ENCODE data around the gene CBX6. TPM values are rescaled to one million over a fixed set of nuclear protein-coding genes. Genes with fewer than 3 reads are reported as not detected.

CBX6 gene
- total RNA-seq = 49.2 and 59.8 TPM in 2 replicates

DNA sequence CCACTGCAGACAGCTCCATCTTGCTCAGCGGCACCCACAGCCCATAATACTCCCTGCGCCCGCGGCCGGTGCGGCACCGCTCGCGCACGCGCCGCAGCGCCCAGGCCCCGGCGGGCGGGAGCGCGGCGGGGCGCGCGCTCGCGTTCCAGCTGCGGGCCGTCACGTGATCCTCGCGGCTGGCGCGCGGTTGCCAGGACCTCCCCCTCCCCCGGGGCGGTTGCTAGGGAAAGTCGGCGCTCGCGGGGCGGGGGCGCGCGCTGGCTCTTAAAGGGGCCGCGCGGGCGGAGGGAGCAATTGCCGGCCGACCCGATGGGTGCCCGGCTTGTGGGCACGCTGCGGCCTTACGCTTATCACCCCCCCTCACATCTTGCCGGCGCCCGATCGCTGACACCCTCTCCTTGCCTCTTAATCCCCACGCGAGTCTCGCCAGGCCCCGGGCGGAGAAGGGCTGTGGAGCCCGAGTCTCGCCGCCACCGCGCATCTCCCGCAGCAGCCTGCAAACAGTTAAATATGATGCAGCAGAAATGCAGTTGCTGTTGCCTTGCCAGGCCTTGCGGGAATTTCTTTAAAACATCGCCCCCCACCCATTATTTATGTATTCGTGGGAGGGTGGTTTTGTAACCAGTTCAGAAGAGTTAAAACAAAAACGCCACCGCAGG is at the start of gene CBX6:
TSS of gene CBX6 (minus strand) at position 45 of the 659 bp plus-strand sequence. CDS start at position 19, 26 bp downstream.

DNA sequence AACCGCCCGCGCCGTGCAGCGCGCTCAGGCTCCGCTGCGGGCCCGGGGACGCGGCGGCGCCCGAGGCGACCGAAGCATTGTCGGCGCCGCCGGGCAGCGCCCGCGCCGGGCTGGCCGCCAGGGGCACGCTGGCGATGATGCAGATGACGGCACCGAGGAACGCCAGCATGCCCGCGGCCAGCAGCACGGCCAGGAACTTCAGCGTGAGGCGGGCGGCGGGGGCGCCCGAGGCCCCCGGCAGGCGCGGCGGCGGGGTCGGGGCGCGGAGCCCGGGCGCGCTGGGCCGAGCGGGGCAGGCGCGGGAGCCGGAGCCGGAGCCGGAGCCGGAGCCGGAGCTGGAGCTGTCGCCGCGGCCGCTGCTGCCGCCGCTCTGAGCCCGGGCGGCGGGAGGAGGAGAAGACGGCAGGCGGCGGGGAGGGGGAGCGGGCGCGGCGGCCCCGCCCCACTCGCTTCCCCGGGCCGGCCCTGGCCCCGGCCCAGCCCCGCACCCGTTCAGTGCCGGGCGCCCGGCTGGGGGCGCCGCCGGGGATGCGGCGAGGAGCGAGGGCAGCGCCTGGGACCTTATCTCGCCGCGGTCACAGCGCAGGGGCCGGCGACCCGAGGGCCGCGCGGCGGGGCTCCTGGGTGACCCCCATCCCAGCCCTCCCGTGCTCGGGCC is 28.2 kb downstream of the CBX6 start, which contains the start of gene NPTXR:
TSS of gene NPTXR (minus strand) at position 372 of the 658 bp plus-strand sequence.

Other genes starting within 250 kb of the CBX6 start
- 2.1 and 2.3 TPM in 2 replicates for gene FAM227A, start 215.8 kb downstream of the CBX6 start, total RNA-seq
- gene CBY1, start 215.6 kb downstream of the CBX6 start, total RNA-seq = 16.4 and 18.3 TPM in 2 replicates
- 82.6 and 106 TPM in 2 replicates for gene TOMM22, start 190.3 kb downstream of the CBX6 start, total RNA-seq
- gene JOSD1, start 171.3 kb downstream of the CBX6 start, total RNA-seq = 86.2 and 87.9 TPM in 2 replicates
- gene GTPBP1, start 166.3 kb downstream of the CBX6 start, total RNA-seq = 32.4 and 39.5 TPM in 2 replicates
- gene SUN2, start 116.2 kb downstream of the CBX6 start, total RNA-seq = 125 and 142 TPM in 2 replicates
- 11.1 and 18.9 TPM in 2 replicates for gene DNAL4, start 78.1 kb downstream of the CBX6 start, total RNA-seq
- gene NPTXR, start 28.2 kb downstream of the CBX6 start, total RNA-seq = 0.33 and 0.38 TPM in 2 replicates
- gene APOBEC3A, start 85.4 kb upstream of the CBX6 start, total RNA-seq = not detected in 2 replicates
- gene APOBEC3B, start 110.1 kb upstream of the CBX6 start, total RNA-seq = 0.98 and 2.9 TPM in 2 replicates
- gene APOBEC3C, start 142.0 kb upstream of the CBX6 start, total RNA-seq = 7.8 and 10.0 TPM in 2 replicates
- 1.4 and 1.6 TPM in 2 replicates for gene APOBEC3D, start 148.9 kb upstream of the CBX6 start, total RNA-seq
- 2.1 and 5.9 TPM in 2 replicates for gene APOBEC3F, start 168.6 kb upstream of the CBX6 start, total RNA-seq
- gene APOBEC3G, start 205.1 kb upstream of the CBX6 start, total RNA-seq = 4.1 and 4.6 TPM in 2 replicates
- gene APOBEC3H, start 225.0 kb upstream of the CBX6 start, total RNA-seq = 0.29 and 0.33 TPM in 2 replicates

Data from vein endothelial cell (primary cell).